ENCODE data around the gene ZNF195.

ZNF195 gene

GRCh38 chr11:3380706-3381545 lies 2.0 kb upstream of the ZNF195 start:
- Mint-ChIP-seq H3K27ac (no peak overlapping the region), H3K4me3 (no peak overlapping the region), H3K36me3 (ENCODE audit: low read depth) (peaks cover 26% of the 10 kb centered on the region), H3K9me3 (peaks cover under 1% of the 10 kb centered on the region), H3K4me1 (ENCODE audit: low read depth) (peaks cover 43% of the 10 kb centered on the region), H3K27me3 (peaks cover 5% of the 10 kb centered on the region)

GRCh38 chr11:3375552-3375951 lies 3.4 kb downstream of the ZNF195 start:
- peaks cover 79% of the 10 kb centered on the region for H3K36me3 Mint-ChIP-seq (ENCODE audit: low read depth)
- H3K27me3 Mint-ChIP-seq = no peaks in the 10 kb centered on the region
- H3K4me3 Mint-ChIP-seq = peak overlapping the region; percentile 32
- peaks cover 8% of the 10 kb centered on the region for H3K9me3 Mint-ChIP-seq
- peak overlapping the region; percentile 26 for H3K27ac Mint-ChIP-seq
- H3K4me1 Mint-ChIP-seq (ENCODE audit: low read depth) = peaks cover 66% of the 10 kb centered on the region

- Mint-ChIP-seq H3K4me1 (ENCODE audit: low read depth) (peaks cover 21% of the 10 kb centered on the region), H3K27ac (no peak overlapping the region)
Measured at GRCh38 chr11:3370311-3370870, 8.6 kb downstream of the ZNF195 start.

GRCh38 chr11:3369366-3369765 lies 9.6 kb downstream of the ZNF195 start:
- Mint-ChIP-seq H3K4me1 (ENCODE audit: low read depth) (peaks cover 13% of the 10 kb centered on the region), H3K9me3 (peaks cover 33% of the 10 kb centered on the region), H3K27ac (no peak overlapping the region), H3K27me3 (no peaks in the 10 kb centered on the region), H3K4me3 (no peak overlapping the region), H3K36me3 (ENCODE audit: low read depth) (peaks cover 96% of the 10 kb centered on the region)

More at GRCh38 chr11:3370311-3370870, 8.6 kb downstream of the ZNF195 start:
- Mint-ChIP-seq H3K4me3 (no peak overlapping the region), H3K9me3 (peaks cover 23% of the 10 kb centered on the region), H3K36me3 (ENCODE audit: low read depth) (peaks cover 94% of the 10 kb centered on the region), H3K27me3 (no peaks in the 10 kb centered on the region)

- H3K36me3 Mint-ChIP-seq (ENCODE audit: low read depth) = peaks cover 96% of the 10 kb centered on the region
- H3K27ac Mint-ChIP-seq = no peak overlapping the region
- no peak overlapping the region for H3K4me3 Mint-ChIP-seq
- peaks cover 6% of the 10 kb centered on the region for H3K4me1 Mint-ChIP-seq (ENCODE audit: low read depth)
- no peaks in the 10 kb centered on the region for H3K27me3 Mint-ChIP-seq
- peaks cover 42% of the 10 kb centered on the region for H3K9me3 Mint-ChIP-seq
Measured at GRCh38 chr11:3368199-3368598, 10.7 kb downstream of the ZNF195 start.

GRCh38 chr11:3367221-3367620 lies 11.7 kb downstream of the ZNF195 start:
- Mint-ChIP-seq H3K36me3 (ENCODE audit: low read depth) (peaks cover 96% of the 10 kb centered on the region), H3K4me3 (no peak overlapping the region), H3K4me1 (ENCODE audit: low read depth) (peaks cover 2% of the 10 kb centered on the region), H3K27ac (no peak overlapping the region), H3K27me3 (no peaks in the 10 kb centered on the region), H3K9me3 (peaks cover 50% of the 10 kb centered on the region)

GRCh38 chr11:3359092-3359824 lies 19.7 kb downstream of the ZNF195 start:
- peaks cover 83% of the 10 kb centered on the region for H3K36me3 Mint-ChIP-seq (ENCODE audit: low read depth)

GRCh38 chr11:3357994-3358676 lies 20.8 kb downstream of the ZNF195 start:
- peaks cover 65% of the 10 kb centered on the region for H3K9me3 Mint-ChIP-seq
- no peaks in the 10 kb centered on the region for H3K4me1 Mint-ChIP-seq (ENCODE audit: low read depth)

More at GRCh38 chr11:3359092-3359824, 19.7 kb downstream of the ZNF195 start:
- no peaks in the 10 kb centered on the region for H3K27me3 Mint-ChIP-seq
- peaks cover 73% of the 10 kb centered on the region for H3K9me3 Mint-ChIP-seq
- no peaks in the 10 kb centered on the region for H3K4me1 Mint-ChIP-seq (ENCODE audit: low read depth)
- no peak overlapping the region for H3K4me3 Mint-ChIP-seq
- no peak overlapping the region for H3K27ac Mint-ChIP-seq

GRCh38 chr11:3357302-3357701 lies 21.6 kb downstream of the ZNF195 start:
- Mint-ChIP-seq H3K36me3 (ENCODE audit: low read depth) (peaks cover 64% of the 10 kb centered on the region), H3K27ac (no peak overlapping the region), H3K9me3 (peaks cover 57% of the 10 kb centered on the region), H3K4me1 (ENCODE audit: low read depth) (no peaks in the 10 kb centered on the region), H3K27me3 (no peaks in the 10 kb centered on the region), H3K4me3 (no peak overlapping the region)

More at GRCh38 chr11:3357994-3358676, 20.8 kb downstream of the ZNF195 start:
- Mint-ChIP-seq H3K27ac (no peak overlapping the region), H3K27me3 (no peaks in the 10 kb centered on the region), H3K4me3 (no peak overlapping the region), H3K36me3 (ENCODE audit: low read depth) (peaks cover 72% of the 10 kb centered on the region)

- Mint-ChIP-seq H3K4me1 (ENCODE audit: low read depth) (no peaks in the 10 kb centered on the region), H3K4me3 (no peak overlapping the region), H3K36me3 (ENCODE audit: low read depth) (peaks cover 59% of the 10 kb centered on the region), H3K27ac (no peak overlapping the region), H3K27me3 (no peaks in the 10 kb centered on the region), H3K9me3 (peaks cover 56% of the 10 kb centered on the region)
Measured at GRCh38 chr11:3356858-3357257, 22.1 kb downstream of the ZNF195 start.

GRCh38 chr11:3353066-3353465 lies 25.9 kb downstream of the ZNF195 start:
- H3K4me3 Mint-ChIP-seq = no peak overlapping the region
- no peaks in the 10 kb centered on the region for H3K27me3 Mint-ChIP-seq
- no peak overlapping the region for H3K27ac Mint-ChIP-seq
- H3K4me1 Mint-ChIP-seq (ENCODE audit: low read depth) = no peaks in the 10 kb centered on the region
- peaks cover 24% of the 10 kb centered on the region for H3K36me3 Mint-ChIP-seq (ENCODE audit: low read depth)
- H3K9me3 Mint-ChIP-seq = peaks cover 27% of the 10 kb centered on the region

- H3K4me1 Mint-ChIP-seq (ENCODE audit: low read depth) = peaks cover 5% of the 10 kb centered on the region
- no peak overlapping the region for H3K4me3 Mint-ChIP-seq
- peaks cover under 1% of the 10 kb centered on the region for H3K27me3 Mint-ChIP-seq
- peaks cover 12% of the 10 kb centered on the region for H3K36me3 Mint-ChIP-seq (ENCODE audit: low read depth)
- no peak overlapping the region for H3K27ac Mint-ChIP-seq
- H3K9me3 Mint-ChIP-seq = peaks cover 12% of the 10 kb centered on the region
Measured at GRCh38 chr11:3347127-3347526, 31.8 kb downstream of the ZNF195 start.

- H3K27ac Mint-ChIP-seq = no peak overlapping the region
- no peak overlapping the region for H3K4me3 Mint-ChIP-seq
Measured at GRCh38 chr11:3346587-3346986, 32.4 kb downstream of the ZNF195 start.

GRCh38 chr11:3345736-3346135 lies 33.2 kb downstream of the ZNF195 start:
- Mint-ChIP-seq H3K27ac (no peak overlapping the region), H3K4me1 (ENCODE audit: low read depth) (peaks cover 5% of the 10 kb centered on the region), H3K36me3 (ENCODE audit: low read depth) (peaks cover 12% of the 10 kb centered on the region), H3K4me3 (no peak overlapping the region), H3K9me3 (peaks cover 9% of the 10 kb centered on the region), H3K27me3 (peaks cover 14% of the 10 kb centered on the region)

More at GRCh38 chr11:3346587-3346986, 32.4 kb downstream of the ZNF195 start:
- H3K4me1 Mint-ChIP-seq (ENCODE audit: low read depth) = peaks cover 5% of the 10 kb centered on the region
- H3K27me3 Mint-ChIP-seq = peaks cover 6% of the 10 kb centered on the region
- peaks cover 12% of the 10 kb centered on the region for H3K36me3 Mint-ChIP-seq (ENCODE audit: low read depth)
- H3K9me3 Mint-ChIP-seq = peaks cover 12% of the 10 kb centered on the region

Measured in stimulated activated naive CD8-positive, alpha-beta T cell treated with anti-CD3 and anti-CD28 coated beads, Interleukin-15, Interleukin-2, amounts not matched to agents 100 ng/mL and 50 ng/mL, for 24 hours (primary cell).